Ishikawa (cell line): ENCODE data around the gene RPTOR.

Experiments
- CEBPB ChIP-seq: IDR thresholded peaks from 2 replicates; pipeline ENCODE4 v1.6.1; 2012
- CREB1 ChIP-seq: IDR thresholded peaks from 2 replicates; pipeline ENCODE4 v1.6.1; 2012; ENCODE audit warnings: low read depth
- EGR1 ChIP-seq: IDR thresholded peaks from 2 replicates; pipeline ENCODE4 v1.6.1; 2012
- EP300 ChIP-seq: IDR thresholded peaks from 2 replicates; pipeline ENCODE4 v1.6.1; 2012; ENCODE audit warnings: borderline replicate concordance
- FOXM1 ChIP-seq: IDR thresholded peaks from 2 replicates; pipeline ENCODE4 v1.6.1; 2012; ENCODE audit warnings: low read depth, borderline replicate concordance
- NFIC ChIP-seq: IDR thresholded peaks from 2 replicates; pipeline ENCODE4 v1.6.1; 2012
- RAD21 ChIP-seq: IDR thresholded peaks from 2 replicates; pipeline ENCODE4 v1.6.1; 2012; ENCODE audit warnings: low read depth
- TAF1 ChIP-seq: IDR thresholded peaks from 2 replicates; pipeline ENCODE4 v1.6.1; 2012; ENCODE audit warnings: low read depth, mild to moderate bottlenecking
- TCF12 ChIP-seq: IDR thresholded peaks from 2 replicates; pipeline ENCODE4 v1.6.1; 2012; ENCODE audit warnings: low read depth
- TEAD4 ChIP-seq: IDR thresholded peaks from 2 replicates; pipeline ENCODE4 v1.6.1; 2012
- USF1 ChIP-seq: IDR thresholded peaks from 2 replicates; pipeline ENCODE4 v1.6.1; 2012
- YY1 ChIP-seq: IDR thresholded peaks from 2 replicates; pipeline ENCODE4 v1.6.1; 2012; ENCODE audit warnings: low read depth
- ZBTB7A ChIP-seq: IDR thresholded peaks from 2 replicates; pipeline ENCODE4 v1.6.1; 2012; ENCODE audit warnings: low read depth
- TF ChIP-seq, protein P1 (sequence below): IDR thresholded peaks from 2 replicates; pipeline ENCODE4 v1.6.1; 2012
- TF ChIP-seq, protein P2 (sequence below): IDR thresholded peaks from 2 replicates; pipeline ENCODE4 v1.6.1; 2012; ENCODE audit warnings: low read depth, mild to moderate bottlenecking

The RPTOR gene

DNA sequence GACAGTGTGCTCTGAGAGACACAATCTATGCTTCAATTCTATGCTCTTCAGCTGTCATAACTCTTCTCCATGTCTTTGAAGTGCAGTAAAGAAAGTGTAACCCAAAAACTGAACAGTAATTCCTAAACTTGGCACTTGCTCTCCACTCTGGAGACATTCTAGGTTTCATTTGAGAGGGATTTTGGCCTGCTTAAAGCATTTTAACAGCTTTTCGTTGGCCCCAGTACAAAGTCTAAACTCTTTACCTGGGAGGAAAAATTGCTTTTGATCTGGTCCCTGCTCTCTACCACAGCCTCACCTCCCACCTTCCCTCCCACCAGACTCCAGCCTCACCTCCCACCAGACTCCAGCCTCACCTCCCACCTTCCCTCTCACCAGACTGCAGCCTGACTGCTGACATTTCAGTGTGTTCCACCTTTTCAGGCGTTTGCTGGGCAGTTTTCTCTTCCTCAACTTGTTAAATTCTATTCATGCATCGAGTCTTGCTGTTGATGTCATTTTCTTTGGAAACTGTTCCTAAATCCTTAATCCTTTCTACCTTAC lies 132.6 kb downstream of the RPTOR start:
- TF ChIP-seq NFIC (no peak), CEBPB (no peak), ZBTB7A (no peak), EGR1 (no peak), USF1 (no peak), EP300 (no peak), CREB1 (no peak), YY1 (no peak), TCF12 (no peak), FOXM1 (no peak)
- TF ChIP-seq, protein P1, sequence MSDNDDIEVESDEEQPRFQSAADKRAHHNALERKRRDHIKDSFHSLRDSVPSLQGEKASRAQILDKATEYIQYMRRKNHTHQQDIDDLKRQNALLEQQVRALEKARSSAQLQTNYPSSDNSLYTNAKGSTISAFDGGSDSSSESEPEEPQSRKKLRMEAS, result no peak

DNA sequence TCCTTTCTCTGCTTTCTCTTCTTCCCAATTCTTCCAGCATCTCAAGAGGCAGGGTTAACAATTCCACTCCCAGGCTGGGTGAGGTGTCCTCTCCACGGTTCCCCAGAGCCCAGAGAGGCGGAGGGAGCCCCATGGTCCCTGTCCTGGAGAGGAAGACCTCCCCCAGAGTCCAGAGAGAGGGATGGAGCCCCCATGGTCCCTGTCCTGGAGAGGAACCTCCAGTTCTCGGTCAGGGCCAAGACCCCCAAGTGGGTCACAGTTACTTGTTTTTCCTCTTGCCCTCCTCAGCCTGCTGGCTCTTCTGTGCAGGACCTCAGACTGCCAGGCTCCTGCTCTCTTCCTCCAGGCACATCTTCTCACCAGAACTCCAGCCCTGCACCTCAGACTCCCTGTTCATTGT lies 135.2 kb downstream of the RPTOR start:
- TF ChIP-seq FOXM1, result no peak
- no peak for TF ChIP-seq RAD21
- no peak for TF ChIP-seq ZBTB7A
- no peak for TF ChIP-seq NFIC
- TF ChIP-seq TAF1, result no peak
- TF ChIP-seq USF1, result no peak
- TF ChIP-seq YY1, result no peak
- no peak for TF ChIP-seq EGR1
- TF ChIP-seq, protein P2, sequence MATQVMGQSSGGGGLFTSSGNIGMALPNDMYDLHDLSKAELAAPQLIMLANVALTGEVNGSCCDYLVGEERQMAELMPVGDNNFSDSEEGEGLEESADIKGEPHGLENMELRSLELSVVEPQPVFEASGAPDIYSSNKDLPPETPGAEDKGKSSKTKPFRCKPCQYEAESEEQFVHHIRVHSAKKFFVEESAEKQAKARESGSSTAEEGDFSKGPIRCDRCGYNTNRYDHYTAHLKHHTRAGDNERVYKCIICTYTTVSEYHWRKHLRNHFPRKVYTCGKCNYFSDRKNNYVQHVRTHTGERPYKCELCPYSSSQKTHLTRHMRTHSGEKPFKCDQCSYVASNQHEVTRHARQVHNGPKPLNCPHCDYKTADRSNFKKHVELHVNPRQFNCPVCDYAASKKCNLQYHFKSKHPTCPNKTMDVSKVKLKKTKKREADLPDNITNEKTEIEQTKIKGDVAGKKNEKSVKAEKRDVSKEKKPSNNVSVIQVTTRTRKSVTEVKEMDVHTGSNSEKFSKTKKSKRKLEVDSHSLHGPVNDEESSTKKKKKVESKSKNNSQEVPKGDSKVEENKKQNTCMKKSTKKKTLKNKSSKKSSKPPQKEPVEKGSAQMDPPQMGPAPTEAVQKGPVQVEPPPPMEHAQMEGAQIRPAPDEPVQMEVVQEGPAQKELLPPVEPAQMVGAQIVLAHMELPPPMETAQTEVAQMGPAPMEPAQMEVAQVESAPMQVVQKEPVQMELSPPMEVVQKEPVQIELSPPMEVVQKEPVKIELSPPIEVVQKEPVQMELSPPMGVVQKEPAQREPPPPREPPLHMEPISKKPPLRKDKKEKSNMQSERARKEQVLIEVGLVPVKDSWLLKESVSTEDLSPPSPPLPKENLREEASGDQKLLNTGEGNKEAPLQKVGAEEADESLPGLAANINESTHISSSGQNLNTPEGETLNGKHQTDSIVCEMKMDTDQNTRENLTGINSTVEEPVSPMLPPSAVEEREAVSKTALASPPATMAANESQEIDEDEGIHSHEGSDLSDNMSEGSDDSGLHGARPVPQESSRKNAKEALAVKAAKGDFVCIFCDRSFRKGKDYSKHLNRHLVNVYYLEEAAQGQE, result no peak
- TF ChIP-seq CREB1, result no peak
- TF ChIP-seq TCF12, result no peak
- no peak for TF ChIP-seq EP300
- TF ChIP-seq, protein P1, result no peak
- TF ChIP-seq CEBPB, result no peak
- TF ChIP-seq TEAD4, result no peak

- TF ChIP-seq EP300 (no peak), TAF1 (no peak), EGR1 (no peak), ZBTB7A (no peak)
Measured at GRCh38 chr17:80681215-80681614, 136.6 kb downstream of the RPTOR start.

DNA sequence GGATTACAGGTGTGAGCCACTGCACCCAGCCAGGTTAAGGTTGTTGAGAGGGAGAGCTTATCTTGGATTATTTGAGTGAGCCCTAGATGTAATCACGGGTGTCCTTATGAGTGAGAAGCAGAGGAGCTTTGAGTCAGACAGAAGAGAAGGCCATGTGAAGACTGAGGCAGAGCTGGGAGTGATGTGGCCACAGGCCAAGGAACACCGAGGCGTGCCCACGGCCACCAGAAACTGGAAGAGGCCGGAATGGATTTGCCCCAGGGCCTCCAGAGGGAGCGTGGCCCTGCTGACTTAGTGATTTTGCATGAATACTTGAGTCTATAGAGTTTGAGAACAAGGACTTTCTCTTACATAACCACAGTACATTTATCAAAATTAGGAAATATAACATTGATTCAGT lies 137.7 kb downstream of the RPTOR start:
- TF ChIP-seq, protein P1, result no peak
- TF ChIP-seq TCF12, result no peak
- TF ChIP-seq FOXM1, result no peak
- no peak for TF ChIP-seq RAD21
- TF ChIP-seq YY1, result no peak
- no peak for TF ChIP-seq EP300
- TF ChIP-seq TEAD4, result no peak
- TF ChIP-seq CEBPB, result no peak
- TF ChIP-seq ZBTB7A, result no peak
- no peak for TF ChIP-seq CREB1
- no peak for TF ChIP-seq TAF1

GRCh38 chr17:80683625-80684104 lies 139.0 kb downstream of the RPTOR start:
- TF ChIP-seq USF1 (no peak), CEBPB (no peak), YY1 (no peak), CREB1 (no peak)
- TF ChIP-seq, protein P2, result no peak

DNA sequence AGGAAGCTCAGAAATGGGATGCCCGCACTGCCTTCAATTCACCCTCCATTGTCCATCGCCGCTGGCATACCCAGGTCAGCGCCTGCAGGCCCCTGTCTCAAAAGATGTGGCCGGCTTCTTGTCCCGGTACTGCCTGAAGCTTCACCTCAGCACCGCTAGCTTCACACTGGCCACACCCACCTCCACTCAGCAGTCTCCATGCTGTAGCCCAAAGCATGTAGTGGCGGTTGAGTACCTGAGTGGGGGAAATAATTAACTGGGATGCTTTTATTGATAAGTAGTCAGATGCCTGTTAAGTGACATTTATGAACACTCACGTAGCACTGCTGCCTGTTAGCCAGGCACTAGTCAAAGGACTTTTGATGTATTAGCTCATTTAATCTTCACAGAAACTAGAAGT lies 143.2 kb downstream of the RPTOR start:
- TF ChIP-seq CEBPB, result no peak
- TF ChIP-seq NFIC, result no peak
- no peak for TF ChIP-seq RAD21
- TF ChIP-seq, protein P1, result no peak
- TF ChIP-seq USF1, result no peak
